Measurements from ENCODE around the gene SDF4.

GRCh38 chr1:1240348-1240732 is 8.5 kb upstream of the SDF4 start:
- TF ChIP-seq CTCF (IDR thresholded peaks at IDR 0.05) (no peak), POLR2AphosphoS5 (IDR thresholded peaks at IDR 0.05) (no peak), EP300 (IDR thresholded peaks at IDR 0.05) (no peak), POLR2A (IDR thresholded peaks at IDR 0.05) (no peak)

Measured in sigmoid colon (tissue), 4 donors.